ENCODE measurements around the gene AMZ2. TPM values are rescaled to one million over a fixed set of nuclear protein-coding genes. Genes with fewer than 3 reads are reported as not detected.
A peak's percentile ranks its signal among the peaks of the same experiment; 100 is the strongest.
"Not testable (repeated sequence)": the region's sequence is repeated elsewhere in the genome, so short reads cannot be mapped to it uniquely, and the experiment has no call there.

The AMZ2 gene
- total RNA-seq, 1 donor from 2014 or later = 75.7 TPM

- Mint-ChIP-seq H3K36me3 (ENCODE audit: low read depth) (peaks cover 24% of the 10 kb centered on the region), H3K4me1 (ENCODE audit: low read depth) (peaks cover 58% of the 10 kb centered on the region), H3K4me3 (peak overlapping the region; percentile 80), H3K9me3 (no peaks in the 10 kb centered on the region), H3K27ac (no peak overlapping the region), H3K27me3 (ENCODE audit: insufficient read depth) (no peaks in the 10 kb centered on the region)
- no peak for DNase-seq (ENCODE audit: low spot score)
- intact Hi-C loops (cut with micrococcal nuclease) = no loop called here
These were observed 12.4 kb downstream of the AMZ2 start for GRCh38 chr17:68260051-68260762.

DNA sequence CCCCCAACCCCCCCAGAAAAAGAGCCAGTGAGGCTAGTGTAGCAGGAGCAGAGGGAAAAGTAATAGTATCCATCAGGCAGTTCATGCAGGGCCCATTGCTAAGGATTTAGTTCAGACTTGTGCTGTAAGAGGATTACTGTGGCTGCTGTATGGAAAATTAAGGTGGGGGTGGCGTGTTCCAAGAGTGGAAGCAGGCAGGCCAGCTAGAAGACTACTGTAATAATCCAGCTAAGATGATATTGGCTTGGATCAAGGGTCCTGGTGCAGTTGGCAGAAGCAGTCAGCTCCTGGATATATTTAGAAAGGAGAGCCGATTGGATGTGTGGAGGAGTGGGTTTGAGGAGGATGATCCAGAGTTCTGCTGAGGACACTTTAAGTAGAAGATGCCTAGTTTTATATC is 14.6 kb downstream of the AMZ2 start:
- H3K27me3 Mint-ChIP-seq (ENCODE audit: insufficient read depth); DNase-seq (ENCODE audit: low spot score); H3K4me3 Mint-ChIP-seq; H3K27ac Mint-ChIP-seq; H3K9me3 Mint-ChIP-seq; H3K36me3 Mint-ChIP-seq (ENCODE audit: low read depth): not testable (repeated sequence)
- H3K4me1 Mint-ChIP-seq (ENCODE audit: low read depth) = peaks cover 38% of the 10 kb centered on the region
- intact Hi-C loops (cut with micrococcal nuclease) = loop anchor here (2.0 kb wide), 2 partner anchors 28 to 136 kb away; partner anchors contain the start of genes ARSG and SLC16A6

- not testable (repeated sequence) for H3K9me3 Mint-ChIP-seq; H3K27ac Mint-ChIP-seq; H3K36me3 Mint-ChIP-seq (ENCODE audit: low read depth); H3K27me3 Mint-ChIP-seq (ENCODE audit: insufficient read depth); H3K4me3 Mint-ChIP-seq
- H3K4me1 Mint-ChIP-seq (ENCODE audit: low read depth) = peaks cover 34% of the 10 kb centered on the region
- intact Hi-C loops (cut with micrococcal nuclease) = loop anchor here (1.0 to 2.0 kb wide), 4 partner anchors 28 to 200 kb away; partner anchors contain the start of genes ARSG and SLC16A6
- DNase-seq (ENCODE audit: low spot score) = peak; percentile 24
These were observed 15.3 kb downstream of the AMZ2 start for GRCh38 chr17:68263101-68263681.

GRCh38 chr17:68265833-68266232 is 18.0 kb downstream of the AMZ2 start:
- H3K4me1 Mint-ChIP-seq (ENCODE audit: low read depth) = peaks cover 18% of the 10 kb centered on the region
- H3K9me3 Mint-ChIP-seq; H3K27me3 Mint-ChIP-seq (ENCODE audit: insufficient read depth); H3K27ac Mint-ChIP-seq; H3K4me3 Mint-ChIP-seq; intact Hi-C loops (cut with micrococcal nuclease); H3K36me3 Mint-ChIP-seq (ENCODE audit: low read depth); DNase-seq (ENCODE audit: low spot score): not testable (repeated sequence)

DNA sequence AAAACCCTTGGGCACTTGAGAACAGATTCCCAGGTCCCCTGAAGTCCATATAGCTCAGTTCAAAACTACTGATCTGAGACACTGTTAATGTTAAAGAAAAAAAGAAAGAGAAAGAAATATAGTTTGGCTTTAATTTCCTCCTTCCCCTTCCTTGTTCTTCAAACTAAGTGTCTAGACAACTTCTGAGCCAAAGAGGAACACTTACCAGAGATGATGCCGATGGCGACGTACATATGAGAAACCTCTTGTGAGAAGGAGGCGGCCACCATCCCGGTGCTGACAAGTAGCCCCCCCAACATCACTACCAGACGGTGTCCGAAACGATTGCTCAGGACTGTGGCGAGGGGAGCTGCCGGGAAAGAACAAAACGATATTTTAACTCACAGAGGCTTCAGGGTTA is 25.9 kb downstream of the AMZ2 start:
- peaks cover 18% of the 10 kb centered on the region for H3K36me3 Mint-ChIP-seq (ENCODE audit: low read depth)
- H3K27ac Mint-ChIP-seq = no peak overlapping the region
- H3K4me1 Mint-ChIP-seq (ENCODE audit: low read depth) = no peaks in the 10 kb centered on the region
- no peak for DNase-seq (ENCODE audit: low spot score)
- H3K4me3 Mint-ChIP-seq = no peak overlapping the region
- intact Hi-C loops (cut with micrococcal nuclease) = no loop called here
- H3K9me3 Mint-ChIP-seq = peaks cover 6% of the 10 kb centered on the region
- no peaks in the 10 kb centered on the region for H3K27me3 Mint-ChIP-seq (ENCODE audit: insufficient read depth)

DNA sequence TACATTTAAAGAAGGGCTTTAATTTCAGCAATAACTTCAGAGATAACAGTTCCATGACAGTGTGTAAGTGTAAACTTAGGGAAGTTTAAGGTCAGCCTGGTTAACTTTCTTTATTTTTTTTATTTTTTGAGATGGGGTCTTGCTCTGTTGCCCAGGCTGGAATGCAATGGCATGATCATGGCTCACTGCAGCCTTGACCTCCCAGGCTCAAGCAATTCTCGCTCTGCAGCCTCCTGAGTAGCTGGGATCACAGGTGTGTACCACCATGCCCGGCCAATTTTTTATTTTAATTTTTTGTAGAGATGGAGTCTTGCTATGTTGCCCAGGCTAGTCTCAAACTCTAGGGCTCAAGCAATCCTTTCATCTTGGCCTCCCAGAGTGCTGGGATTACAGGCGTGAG is 28.5 kb downstream of the AMZ2 start:
- Mint-ChIP-seq H3K9me3 (peaks cover 18% of the 10 kb centered on the region), H3K36me3 (ENCODE audit: low read depth) (peaks cover 22% of the 10 kb centered on the region)
- intact Hi-C loops (cut with micrococcal nuclease); H3K27ac Mint-ChIP-seq; DNase-seq (ENCODE audit: low spot score); H3K27me3 Mint-ChIP-seq (ENCODE audit: insufficient read depth); H3K4me3 Mint-ChIP-seq; H3K4me1 Mint-ChIP-seq (ENCODE audit: low read depth): not testable (repeated sequence)

GRCh38 chr17:68277807-68278206 is 30.0 kb downstream of the AMZ2 start:
- Mint-ChIP-seq H3K27ac (no peak overlapping the region), H3K36me3 (ENCODE audit: low read depth) (peaks cover 21% of the 10 kb centered on the region)

DNA sequence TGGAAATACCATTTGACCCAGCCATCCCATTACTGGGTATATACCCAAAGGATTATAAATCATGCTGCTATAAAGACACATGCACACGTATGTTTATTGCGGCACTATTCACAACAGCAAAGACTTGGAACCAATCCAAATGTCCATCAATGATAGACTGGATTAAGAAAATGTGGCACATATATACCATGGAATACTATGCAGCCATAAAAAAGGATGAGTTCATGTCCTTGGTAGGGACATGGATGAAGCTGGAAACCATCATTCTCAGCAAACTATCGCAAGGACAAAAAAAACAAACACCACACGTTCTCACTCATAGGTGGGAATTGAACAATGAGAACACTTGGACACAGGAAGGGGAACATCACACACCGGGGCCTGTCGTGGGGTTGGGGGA is 34.1 kb downstream of the AMZ2 start:
- H3K4me3 Mint-ChIP-seq; H3K27me3 Mint-ChIP-seq (ENCODE audit: insufficient read depth); intact Hi-C loops (cut with micrococcal nuclease); H3K4me1 Mint-ChIP-seq (ENCODE audit: low read depth); H3K27ac Mint-ChIP-seq; DNase-seq (ENCODE audit: low spot score): not testable (repeated sequence)
- H3K9me3 Mint-ChIP-seq = peaks cover 18% of the 10 kb centered on the region
- peaks cover 17% of the 10 kb centered on the region for H3K36me3 Mint-ChIP-seq (ENCODE audit: low read depth)

More at GRCh38 chr17:68277807-68278206, 30.0 kb downstream of the AMZ2 start:
- H3K4me3 Mint-ChIP-seq = no peak overlapping the region
- H3K4me1 Mint-ChIP-seq (ENCODE audit: low read depth) = no peaks in the 10 kb centered on the region
- H3K27me3 Mint-ChIP-seq (ENCODE audit: insufficient read depth) = no peaks in the 10 kb centered on the region
- H3K9me3 Mint-ChIP-seq = peaks cover 18% of the 10 kb centered on the region
- intact Hi-C loops (cut with micrococcal nuclease) = no loop called here
- DNase-seq (ENCODE audit: low spot score) = no peak

DNA sequence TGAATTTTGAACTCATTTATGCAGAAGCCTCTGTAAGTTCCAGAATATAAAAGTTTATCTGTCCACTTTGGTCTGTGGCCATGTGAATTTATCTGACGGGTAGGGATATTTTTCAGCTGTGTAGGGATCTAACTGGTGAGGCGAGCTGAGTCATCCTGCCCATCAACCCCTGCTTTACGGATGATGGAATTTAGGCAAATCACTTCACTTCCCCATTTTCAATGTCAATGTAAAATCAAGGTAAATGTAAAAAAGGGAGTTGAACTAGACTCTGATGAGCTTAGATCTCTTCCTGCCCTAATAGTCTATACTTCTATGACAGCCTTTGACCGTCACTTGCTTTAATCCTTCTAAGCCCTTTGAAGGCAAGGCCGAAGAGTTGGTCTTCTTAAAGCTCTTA is 40.5 kb downstream of the AMZ2 start:
- H3K27me3 Mint-ChIP-seq (ENCODE audit: insufficient read depth) = peaks cover 2% of the 10 kb centered on the region
- peaks cover 47% of the 10 kb centered on the region for H3K4me1 Mint-ChIP-seq (ENCODE audit: low read depth)
- intact Hi-C loops (cut with micrococcal nuclease) = no loop called here
- no peaks in the 10 kb centered on the region for H3K36me3 Mint-ChIP-seq (ENCODE audit: low read depth)
- H3K27ac Mint-ChIP-seq = no peak overlapping the region
- no peaks in the 10 kb centered on the region for H3K9me3 Mint-ChIP-seq
- peak overlapping the region; percentile 97 for H3K4me3 Mint-ChIP-seq
- DNase-seq (ENCODE audit: low spot score) = no peak

DNA sequence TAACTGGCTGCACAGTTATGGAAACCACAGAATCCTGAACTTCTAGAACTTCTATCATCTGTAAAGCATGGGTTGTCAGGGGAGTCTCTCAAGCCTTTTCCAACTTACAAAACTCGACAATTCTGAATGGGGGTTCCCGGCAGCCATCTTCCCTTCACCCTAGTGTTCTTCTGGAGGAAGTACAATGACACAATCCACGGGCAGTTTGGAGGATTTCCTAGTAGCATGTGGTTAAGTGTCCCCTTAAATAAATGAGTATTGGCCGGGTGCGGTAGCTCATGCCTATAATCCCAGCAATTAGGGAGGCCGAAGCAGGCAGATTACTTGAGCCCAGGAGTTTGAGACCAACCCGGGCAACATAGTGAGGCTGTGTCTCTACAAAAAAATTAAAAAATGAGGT is 41.0 kb downstream of the AMZ2 start:
- H3K27me3 Mint-ChIP-seq (ENCODE audit: insufficient read depth) = peaks cover 2% of the 10 kb centered on the region
- no peaks in the 10 kb centered on the region for H3K9me3 Mint-ChIP-seq
- no peaks in the 10 kb centered on the region for H3K36me3 Mint-ChIP-seq (ENCODE audit: low read depth)
- peak overlapping the region; percentile 97 for H3K4me3 Mint-ChIP-seq
- intact Hi-C loops (cut with micrococcal nuclease) = no loop called here
- H3K4me1 Mint-ChIP-seq (ENCODE audit: low read depth) = peaks cover 47% of the 10 kb centered on the region
- no peak for DNase-seq (ENCODE audit: low spot score)
- no peak overlapping the region for H3K27ac Mint-ChIP-seq

GRCh38 chr17:68289473-68289872 is 41.6 kb downstream of the AMZ2 start:
- Mint-ChIP-seq H3K27me3 (ENCODE audit: insufficient read depth) (peaks cover 7% of the 10 kb centered on the region), H3K27ac (no peak overlapping the region), H3K4me1 (ENCODE audit: low read depth) (peaks cover 47% of the 10 kb centered on the region), H3K36me3 (ENCODE audit: low read depth) (no peaks in the 10 kb centered on the region), H3K9me3 (no peaks in the 10 kb centered on the region), H3K4me3 (peak overlapping the region; percentile 97)
- intact Hi-C loops (cut with micrococcal nuclease) = no loop called here
- no peak for DNase-seq (ENCODE audit: low spot score)

DNA sequence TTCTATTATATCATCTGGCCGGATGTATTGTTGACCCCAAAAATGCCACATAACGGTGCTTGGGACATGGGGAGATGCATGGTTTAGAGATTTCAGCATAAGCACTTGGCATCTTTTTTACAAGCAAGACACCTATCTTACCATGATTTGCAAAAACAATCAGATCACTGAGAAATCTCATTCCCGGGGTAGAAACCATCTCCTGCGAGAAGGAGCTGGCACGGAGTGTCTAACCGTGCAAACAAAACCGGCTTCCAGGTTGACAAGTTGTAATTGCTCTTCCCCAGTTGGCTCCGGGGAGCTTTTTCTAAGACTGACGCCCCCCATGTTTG is 42.1 kb downstream of the AMZ2 start:
- H3K4me3 Mint-ChIP-seq = peak overlapping the region; percentile 97
- peaks cover 1% of the 10 kb centered on the region for H3K36me3 Mint-ChIP-seq (ENCODE audit: low read depth)
- H3K4me1 Mint-ChIP-seq (ENCODE audit: low read depth) = peaks cover 51% of the 10 kb centered on the region
- DNase-seq (ENCODE audit: low spot score) = no peak
- intact Hi-C loops (cut with micrococcal nuclease) = loop anchor here (2.0 to 5.0 kb wide), 5 partner anchors 27 to 222 kb away; partner anchors contain the start of genes AMZ2 and PRKAR1A
- H3K27ac Mint-ChIP-seq = peak overlapping the region; percentile 35
- no peaks in the 10 kb centered on the region for H3K9me3 Mint-ChIP-seq
- H3K27me3 Mint-ChIP-seq (ENCODE audit: insufficient read depth) = peaks cover 8% of the 10 kb centered on the region

DNA sequence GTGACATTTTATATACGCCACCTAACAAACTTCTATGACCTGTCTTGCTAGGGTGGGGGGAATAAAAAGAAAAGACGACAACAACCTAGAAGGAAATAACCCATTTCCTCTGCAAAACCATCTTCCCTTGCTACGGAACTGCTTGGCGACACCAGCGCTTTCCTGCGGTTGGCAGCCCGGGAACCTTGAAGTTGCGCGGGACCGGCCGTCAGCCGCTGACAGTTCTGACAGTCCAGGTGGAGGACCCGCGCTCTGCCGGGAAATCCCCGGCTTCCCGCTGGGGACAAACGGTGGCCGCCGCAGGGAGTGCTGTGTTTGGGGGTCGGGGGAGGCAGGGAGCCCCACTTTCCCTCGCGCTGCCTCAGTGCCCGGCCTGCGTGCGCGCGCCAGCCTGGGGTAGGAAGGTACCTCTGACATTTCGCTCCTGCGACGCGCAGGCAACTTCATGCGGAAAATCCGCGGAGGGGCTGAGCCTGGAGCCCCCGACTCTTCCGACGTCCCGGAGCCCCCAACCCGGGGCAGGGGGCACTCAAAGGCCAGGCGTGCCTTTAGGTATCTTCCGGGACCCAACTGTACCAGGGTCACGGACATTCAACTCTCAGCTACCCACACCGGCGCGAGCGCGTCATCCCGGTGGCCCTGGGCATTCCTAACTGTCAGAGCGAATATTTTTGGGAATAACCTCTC is 42.6 kb downstream of the AMZ2 start:
- peaks cover 8% of the 10 kb centered on the region for H3K27me3 Mint-ChIP-seq (ENCODE audit: insufficient read depth)
- intact Hi-C loops (cut with micrococcal nuclease) = loop anchor here (2.0 to 5.0 kb wide), 5 partner anchors 28 to 222 kb away; partner anchors contain the start of genes AMZ2 and PRKAR1A
- peak overlapping the region; percentile 95 for H3K27ac Mint-ChIP-seq
- peak overlapping the region; percentile 97 for H3K4me3 Mint-ChIP-seq
- DNase-seq (ENCODE audit: low spot score) = peak; percentile 47
- H3K4me1 Mint-ChIP-seq (ENCODE audit: low read depth) = peaks cover 55% of the 10 kb centered on the region
- H3K36me3 Mint-ChIP-seq (ENCODE audit: low read depth) = peaks cover 2% of the 10 kb centered on the region
- no peaks in the 10 kb centered on the region for H3K9me3 Mint-ChIP-seq

Measured in activated T-helper 1 cell treated with anti-CD3 and anti-CD28 coated beads, Interleukin-12 subunit alpha, Interleukin-12 subunit beta, Interleukin-2, Interleukin-4 antibody, amounts not matched to agents 30 ng/mL and 10 ng/mL and 1 ng/mL, durations not matched to agents 14 hours and 24 hours and 36 hours (primary cell).